Measurements from ENCODE around the gene GANAB. TPM values are rescaled to one million over a fixed set of nuclear protein-coding genes. Genes with fewer than 3 reads are reported as not detected.
A peak's percentile ranks its signal among the peaks of the same experiment; 100 is the strongest.
"Not testable (repeated sequence)": the region's sequence is repeated elsewhere in the genome, so short reads cannot be mapped to it uniquely, and the experiment has no call there.

The GANAB gene
- total RNA-seq, 1 donor from 2014 or later, result 91.4 TPM

DNA sequence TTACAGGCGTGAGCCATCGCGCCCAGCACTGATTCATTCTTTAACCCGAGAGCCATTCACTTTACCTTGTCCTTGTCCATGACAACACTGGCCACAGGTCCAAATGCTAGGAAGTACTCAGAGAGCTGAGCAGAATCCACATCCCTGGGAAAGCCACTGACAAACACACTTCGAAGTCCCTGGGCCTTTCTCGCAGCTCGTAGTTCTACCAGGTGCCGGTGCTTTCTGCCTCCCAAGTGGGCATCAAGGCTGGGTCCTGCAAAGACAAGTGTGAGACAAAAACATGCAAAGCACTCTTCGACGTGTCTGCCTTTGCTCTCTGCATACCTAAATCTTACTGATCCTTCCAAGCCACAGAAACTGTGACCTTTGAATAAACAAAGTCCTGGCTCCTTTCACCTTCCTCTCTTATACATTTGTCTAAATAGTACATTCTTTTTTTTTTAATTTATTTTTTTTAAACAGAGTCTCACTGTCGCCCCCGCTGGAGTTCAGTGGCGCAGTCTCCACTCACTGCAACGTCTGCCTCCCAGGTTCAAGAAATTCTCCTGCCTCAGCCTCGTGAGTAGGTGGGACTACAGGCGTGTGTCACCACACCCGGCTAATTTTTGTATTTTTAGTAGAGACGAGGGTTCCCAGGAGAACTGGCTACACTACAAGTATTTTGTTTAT lies 57.3 kb downstream of the GANAB start:
- DNase-seq (peak; percentile 20), ATAC-seq (ENCODE audit: poor library complexity) (no peak)
- intact Hi-C loops (cut with DNase I), result no loop called here

DNA sequence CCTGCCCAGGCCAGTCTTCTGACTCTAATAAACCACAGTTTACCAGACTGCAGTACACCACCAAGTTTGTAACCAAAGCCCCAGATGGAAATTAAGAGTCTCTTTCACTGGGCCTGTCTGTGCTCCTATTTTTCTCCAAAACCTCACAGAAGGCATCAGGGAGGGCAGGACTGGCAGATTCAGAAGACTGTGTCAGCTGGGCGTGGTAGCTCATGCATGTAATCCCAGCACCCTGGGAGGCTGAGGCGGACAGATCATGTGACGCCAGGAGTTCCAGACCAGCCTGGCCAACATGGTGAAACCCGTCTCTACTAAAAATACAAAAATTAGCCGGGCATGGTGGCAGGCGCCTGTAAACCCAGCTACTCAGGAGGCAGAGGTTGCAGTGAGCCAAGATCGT lies 61.1 kb downstream of the GANAB start:
- intact Hi-C loops (cut with DNase I); ATAC-seq (ENCODE audit: poor library complexity): not testable (repeated sequence)
- peak; percentile 12 for DNase-seq

DNA sequence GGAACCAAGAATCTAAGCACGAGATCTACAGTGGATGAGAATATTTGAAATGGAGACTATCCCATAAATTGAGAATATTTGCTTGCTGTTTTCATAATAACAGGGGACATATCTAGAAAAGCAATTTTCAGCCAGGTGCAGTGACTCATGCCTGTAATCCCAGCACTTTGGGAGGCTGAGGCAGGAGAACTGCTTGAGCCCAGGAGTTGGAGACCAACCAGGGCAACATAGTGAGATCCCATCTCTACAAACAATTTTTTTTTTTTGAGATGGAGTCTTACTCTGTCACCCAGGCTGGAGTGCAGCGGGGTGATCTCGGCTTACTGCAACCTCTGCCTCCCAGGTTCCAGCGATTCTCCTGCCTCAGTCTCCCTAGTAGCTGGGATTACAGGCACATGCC lies 64.7 kb downstream of the GANAB start:
- intact Hi-C loops (cut with DNase I); DNase-seq; ATAC-seq (ENCODE audit: poor library complexity): not testable (repeated sequence)

DNA sequence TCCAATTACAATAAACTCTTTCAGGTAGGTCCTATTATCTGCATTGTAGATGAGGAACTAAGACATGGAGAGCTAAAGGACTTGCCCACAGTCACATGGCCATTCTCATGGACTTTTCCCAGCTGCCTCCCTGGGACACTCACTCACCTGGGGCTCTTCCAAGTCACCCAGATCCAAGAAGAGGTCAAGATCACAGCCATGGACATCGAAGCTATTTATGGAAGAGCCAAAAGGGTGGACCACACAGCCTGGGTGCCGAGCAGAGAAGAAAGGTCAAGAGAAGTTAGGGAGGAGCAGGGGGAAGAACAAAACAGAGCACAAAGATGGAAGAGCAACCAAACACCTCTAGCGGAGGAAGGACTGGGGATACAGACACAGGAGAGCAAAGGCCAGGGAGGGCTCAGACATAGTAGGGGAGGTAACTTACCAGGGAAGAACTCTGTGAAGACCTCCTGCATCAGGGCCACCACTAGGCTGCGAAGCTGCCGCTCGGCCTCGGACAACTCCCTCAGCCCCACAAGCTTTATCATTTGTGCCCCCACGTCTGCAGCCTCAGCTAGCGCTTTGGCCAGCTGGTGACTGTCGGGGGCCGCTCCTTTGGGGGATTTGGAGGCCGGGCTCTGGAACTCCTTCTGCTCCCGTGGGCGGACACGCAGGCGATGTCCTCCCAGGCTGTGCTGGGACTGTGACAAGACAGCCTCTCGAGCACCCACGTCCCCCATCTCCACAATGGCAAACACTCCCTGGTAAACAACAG lies 65.3 kb downstream of the GANAB start:
- DNase-seq (peak; percentile 21), ATAC-seq (ENCODE audit: poor library complexity) (no peak)
- intact Hi-C loops (cut with DNase I), result no loop called here

DNA sequence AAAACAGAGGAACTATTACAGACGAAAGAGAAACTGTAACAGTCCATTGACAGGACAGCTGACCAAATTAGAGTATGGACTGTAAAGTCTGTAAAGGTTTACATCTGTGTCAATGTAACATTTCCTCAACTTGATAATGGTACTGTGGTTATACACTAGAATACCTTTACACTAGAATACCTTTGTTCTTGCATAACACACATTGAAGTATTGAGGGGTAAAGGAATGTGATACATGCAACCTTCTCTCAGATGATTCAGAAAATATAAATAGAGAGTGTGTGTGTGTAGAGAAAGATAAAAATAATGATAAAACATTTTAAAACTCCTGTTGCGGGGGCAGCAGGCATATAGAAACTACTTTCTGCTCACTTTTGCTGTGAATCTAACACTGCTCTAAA lies 67.2 kb downstream of the GANAB start:
- intact Hi-C loops (cut with DNase I), result no loop called here
- ATAC-seq (ENCODE audit: poor library complexity) (no peak), DNase-seq (no peak)

DNA sequence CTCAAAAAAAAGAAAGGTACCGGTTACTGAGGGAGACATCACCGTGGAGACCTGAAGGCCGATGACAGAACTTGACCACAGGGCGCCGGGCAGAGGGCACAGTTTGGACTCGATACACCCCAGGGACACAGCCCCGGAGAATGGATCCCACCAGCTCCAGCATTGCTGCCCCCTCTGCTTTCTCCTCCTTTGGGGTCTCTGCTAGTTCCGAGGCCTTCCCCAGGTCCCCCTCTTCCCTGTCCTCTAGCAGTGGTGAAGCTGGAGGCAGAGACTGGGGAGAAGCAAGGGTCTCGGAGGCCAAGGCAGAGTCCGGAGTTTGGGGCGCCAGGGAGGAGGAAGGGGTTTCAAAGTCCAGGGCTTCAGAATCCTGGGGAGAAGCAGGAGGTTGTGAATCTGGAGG lies 67.9 kb downstream of the GANAB start:
- intact Hi-C loops (cut with DNase I), result no loop called here
- DNase-seq, result peak; percentile 21
- no peak for ATAC-seq (ENCODE audit: poor library complexity)

DNA sequence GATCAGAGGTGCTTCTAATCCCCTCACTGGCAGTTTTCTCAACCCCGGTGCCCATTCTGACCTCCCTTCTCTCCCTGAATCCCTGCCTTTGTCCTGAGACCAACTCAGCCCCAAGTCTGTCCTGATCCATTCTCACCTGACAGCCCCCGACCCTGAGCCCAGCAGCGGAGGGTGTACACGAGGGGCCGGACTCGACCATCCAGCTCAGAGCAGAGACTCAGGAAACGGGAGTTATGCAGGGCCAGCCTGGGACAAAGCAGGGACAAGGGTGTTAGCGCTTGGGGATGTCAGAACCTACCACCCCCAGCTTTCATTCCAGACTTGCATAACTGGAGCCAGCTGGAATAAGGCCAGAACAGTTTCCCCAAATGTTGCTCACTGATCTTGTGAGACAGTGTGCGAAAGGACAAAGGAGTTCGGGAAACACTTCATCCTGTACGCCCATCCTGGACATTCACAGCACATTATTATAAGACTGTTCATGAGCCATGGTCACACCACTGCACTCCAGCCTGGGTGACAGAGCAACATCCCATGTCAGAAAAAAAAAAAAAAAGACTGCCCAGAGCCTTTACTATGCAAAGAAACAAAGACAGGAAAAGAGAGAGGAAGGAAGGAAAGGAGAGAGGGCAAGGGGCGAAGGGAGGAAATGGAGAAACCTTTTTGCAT lies 69.2 kb downstream of the GANAB start:
- intact Hi-C loops (cut with DNase I), result no loop called here
- ATAC-seq (ENCODE audit: poor library complexity) (no peak), DNase-seq (peak; percentile 40)

DNA sequence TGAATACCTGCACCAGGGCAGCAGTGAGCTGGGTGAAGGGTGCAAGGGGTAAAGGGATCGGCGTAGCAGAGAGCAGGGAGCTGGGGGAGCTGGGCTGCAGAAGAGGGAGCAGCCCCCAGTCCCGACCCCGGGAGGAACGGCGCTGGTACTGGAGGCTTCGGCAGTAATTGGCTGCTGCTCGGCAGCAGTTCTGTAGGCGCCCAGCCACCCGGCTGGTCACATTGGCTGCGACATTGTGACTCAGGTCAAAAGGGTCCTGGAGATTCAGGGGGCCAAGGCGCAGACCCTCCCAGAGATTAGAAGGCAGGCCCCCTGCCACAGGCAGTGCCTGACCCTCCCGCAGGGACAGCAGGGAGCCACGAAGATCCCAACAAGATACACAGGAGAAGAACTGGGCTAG lies 70.6 kb downstream of the GANAB start:
- peak; percentile 24 for DNase-seq
- intact Hi-C loops (cut with DNase I), result no loop called here
- no peak for ATAC-seq (ENCODE audit: poor library complexity)

DNA sequence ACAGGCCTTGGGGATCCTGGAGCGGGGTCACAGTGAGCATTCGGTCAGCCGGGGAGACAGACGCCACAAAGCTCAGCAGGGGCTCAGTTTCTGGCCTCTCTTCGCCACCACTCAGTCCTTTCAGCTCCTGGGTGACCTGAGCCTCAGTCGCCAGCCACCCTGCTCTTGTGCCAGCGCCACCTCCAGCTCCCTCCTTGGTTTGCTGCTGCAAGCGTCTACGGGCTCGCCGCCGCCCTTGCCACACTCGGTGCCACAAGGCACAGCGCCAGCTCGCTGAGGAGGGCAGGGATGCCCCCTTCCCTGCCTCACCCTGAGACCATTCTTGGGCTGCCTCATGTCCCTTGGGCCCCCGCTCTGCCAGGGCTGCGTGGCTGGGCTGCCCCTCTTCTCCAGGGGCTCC lies 71.3 kb downstream of the GANAB start:
- no peak for ATAC-seq (ENCODE audit: poor library complexity)
- intact Hi-C loops (cut with DNase I), result no loop called here
- DNase-seq, result peak; percentile 49

Other genes starting within 250 kb of the GANAB start
- not detected for gene SCGB1A1, start 227.6 kb downstream of the GANAB start, total RNA-seq
- 318 TPM for gene AHNAK, start 99.8 kb downstream of the GANAB start, total RNA-seq
- 794 TPM for gene EEF1G, start 72.7 kb downstream of the GANAB start, total RNA-seq
- gene TUT1, start 55.1 kb downstream of the GANAB start, total RNA-seq, result 14.7 TPM
- gene MTA2, start 44.7 kb downstream of the GANAB start, total RNA-seq, result 28.2 TPM
- gene EML3, start 33.8 kb downstream of the GANAB start, total RNA-seq, result 13.1 TPM
- 1.5 TPM for gene ROM1, start 33.4 kb downstream of the GANAB start, total RNA-seq
- gene B3GAT3, start 24.6 kb downstream of the GANAB start, total RNA-seq, result 11.6 TPM
- gene INTS5, start 6.7 kb upstream of the GANAB start, total RNA-seq, result 9.6 TPM
- 30.4 TPM for gene C11orf98, start 18.6 kb upstream of the GANAB start, total RNA-seq
- gene CSKMT, start 18.7 kb upstream of the GANAB start, total RNA-seq, result 3.7 TPM
- 7.8 TPM for gene UQCC3, start 25.1 kb upstream of the GANAB start, total RNA-seq
- 3.2 TPM for gene LBHD1, start 25.7 kb upstream of the GANAB start, total RNA-seq
- 82.2 TPM for gene UBXN1, start 32.5 kb upstream of the GANAB start, total RNA-seq
- 3.8 TPM for gene LRRN4CL, start 42.9 kb upstream of the GANAB start, total RNA-seq
- gene BSCL2, start 60.8 kb upstream of the GANAB start, total RNA-seq, result 21.7 TPM
- gene GNG3, start 61.1 kb upstream of the GANAB start, total RNA-seq, result not detected
- 30.4 TPM for gene HNRNPUL2, start 80.8 kb upstream of the GANAB start, total RNA-seq
- 14.0 TPM for gene TTC9C, start 81.9 kb upstream of the GANAB start, total RNA-seq
- 9.7 TPM for gene ZBTB3, start 107.5 kb upstream of the GANAB start, total RNA-seq
- 36.8 TPM for gene POLR2G, start 115.0 kb upstream of the GANAB start, total RNA-seq
- 9.2 TPM for gene TAF6L, start 124.8 kb upstream of the GANAB start, total RNA-seq
- gene TMEM179B, start 140.8 kb upstream of the GANAB start, total RNA-seq, result 17.1 TPM
- gene TMEM223, start 145.4 kb upstream of the GANAB start, total RNA-seq, result 17.4 TPM
- gene NXF1, start 158.8 kb upstream of the GANAB start, total RNA-seq, result 40.1 TPM
- gene STX5, start 185.4 kb upstream of the GANAB start, total RNA-seq, result 15.7 TPM
- not detected for gene TEX54, start 186.2 kb upstream of the GANAB start, total RNA-seq
- 27.0 TPM for gene WDR74, start 193.0 kb upstream of the GANAB start, total RNA-seq
- 32.9 TPM for gene SLC3A2, start 234.3 kb upstream of the GANAB start, total RNA-seq

Measured in Right ventricle myocardium superior (tissue), 1 donor.